Astrocyte (in vitro differentiated cells and primary cell): Measurements from ENCODE around the gene AFAP1L2.

ENCODE experiments used
- EZH2 ChIP-seq: IDR thresholded peaks from 2 replicates; pipeline ENCODE4 v1.6.1; 2012; ENCODE audit warnings: mild to moderate bottlenecking, low read length, inconsistent platforms; ENCODE audit not compliant: insufficient read depth
- TF ChIP-seq, protein P1 (sequence below): IDR thresholded peaks from 2 replicates; pipeline ENCODE4 v1.5.1; 2011; ENCODE audit warnings: low read depth, mild to moderate bottlenecking, inconsistent platforms, low read length, moderate library complexity; ENCODE audit not compliant: insufficient read depth

DNA sequence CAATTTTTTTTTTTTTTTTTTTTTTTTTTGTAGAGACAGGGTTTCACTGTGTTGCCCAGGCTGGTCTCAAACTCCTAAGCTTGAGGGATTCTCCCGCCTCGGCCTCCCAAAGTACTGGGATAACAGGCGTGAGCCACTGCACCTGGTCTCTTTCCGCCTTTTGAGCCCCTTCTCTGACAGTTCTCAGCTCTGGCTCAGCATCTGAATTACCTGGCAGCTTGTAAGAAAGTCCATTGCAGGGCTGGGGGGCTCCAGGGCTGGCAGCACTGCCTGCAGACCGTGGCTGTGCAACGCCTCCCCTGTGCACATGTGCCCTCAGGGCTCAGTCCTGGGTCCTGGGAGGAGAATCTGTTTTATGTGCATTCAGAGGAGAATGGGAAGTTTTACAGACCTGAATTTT lies 127.6 kb downstream of the AFAP1L2 start:
- TF ChIP-seq, protein P1, sequence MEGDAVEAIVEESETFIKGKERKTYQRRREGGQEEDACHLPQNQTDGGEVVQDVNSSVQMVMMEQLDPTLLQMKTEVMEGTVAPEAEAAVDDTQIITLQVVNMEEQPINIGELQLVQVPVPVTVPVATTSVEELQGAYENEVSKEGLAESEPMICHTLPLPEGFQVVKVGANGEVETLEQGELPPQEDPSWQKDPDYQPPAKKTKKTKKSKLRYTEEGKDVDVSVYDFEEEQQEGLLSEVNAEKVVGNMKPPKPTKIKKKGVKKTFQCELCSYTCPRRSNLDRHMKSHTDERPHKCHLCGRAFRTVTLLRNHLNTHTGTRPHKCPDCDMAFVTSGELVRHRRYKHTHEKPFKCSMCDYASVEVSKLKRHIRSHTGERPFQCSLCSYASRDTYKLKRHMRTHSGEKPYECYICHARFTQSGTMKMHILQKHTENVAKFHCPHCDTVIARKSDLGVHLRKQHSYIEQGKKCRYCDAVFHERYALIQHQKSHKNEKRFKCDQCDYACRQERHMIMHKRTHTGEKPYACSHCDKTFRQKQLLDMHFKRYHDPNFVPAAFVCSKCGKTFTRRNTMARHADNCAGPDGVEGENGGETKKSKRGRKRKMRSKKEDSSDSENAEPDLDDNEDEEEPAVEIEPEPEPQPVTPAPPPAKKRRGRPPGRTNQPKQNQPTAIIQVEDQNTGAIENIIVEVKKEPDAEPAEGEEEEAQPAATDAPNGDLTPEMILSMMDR = no peak
- TF ChIP-seq EZH2 = no peak
